Tibial artery (tissue), 4 donors: ENCODE data around the gene BOLL.
"Not testable (repeated sequence)": the region's sequence is repeated elsewhere in the genome, so short reads cannot be mapped to it uniquely, and the experiment has no call there.

Source experiments
- DNase-seq, 2 donors: peaks; one replicate each; pipeline ENCODE4 v3.0.0-alpha.2; 2019
- H3K27ac ChIP-seq, 2 donors: fragments of 200-600 bp; sonication (generic) in 1 of 2; 1 replicate in 1 of 2; 2 replicates in 1 of 2; pipeline ENCODE4 v1.5.1; 2018 to 2019; ENCODE audit warnings: mild to moderate bottlenecking in 1 of 2
- H3K27me3 ChIP-seq, 2 donors: fragments of 200-600 bp; sonication (generic) in 1 of 2; one replicate each; pipeline versions ENCODE4 v1.5.1 to v1.6.0; 2016 to 2019
- H3K36me3 ChIP-seq, 3 donors: fragments of 200-600 bp; sonication (generic) in 2 of 3; one replicate each; pipeline ENCODE4 v1.5.1; 2016 to 2019; ENCODE audit warnings: mild to moderate bottlenecking in 2 of 3
- H3K4me1 ChIP-seq, 4 donors: fragments of 200-600 bp; sonication (generic) in 2 of 4; 1 replicate in 3 of 4; 2 replicates in 1 of 4; pipeline ENCODE4 v1.5.1; 2016 to 2019
- H3K4me3 ChIP-seq, 2 donors: fragments of 200-600 bp; sonication (generic) in 1 of 2; 1 replicate in 1 of 2; 2 replicates in 1 of 2; pipeline ENCODE4 v1.5.1; 2018 to 2019; ENCODE audit warnings: mild to moderate bottlenecking in 2 of 2
- H3K9me3 ChIP-seq, 3 donors: fragments of 200-600 bp; sonication (generic) in 1 of 3; one replicate each; pipeline ENCODE4 v1.5.1; 2016 to 2019
- CTCF ChIP-seq, 2 experiments: fragments of 200-600 bp in 1 of 2; fragments of 450-650 bp in 1 of 2; IDR thresholded peaks; one replicate each; pipeline ENCODE4 v1.5.1; 2017 to 2019; ENCODE audit warnings: antibody characterized with exemption in 2 of 2, mild to moderate bottlenecking in 1 of 2, moderate library complexity in 1 of 2
- intact Hi-C: fragments of 100-400 bp; cut with DNase I; formaldehyde crosslinking; loops from one replicate; pipeline ENCODE4 v1.15.0; 2023; ENCODE audit warnings: low total_unique reads

BOLL gene

GRCh38 chr2:197760293-197760657, 24.8 kb downstream of the BOLL start:
- Histone ChIP-seq H3K27ac (no peak overlapping the region), H3K9me3 (peaks cover 0 to 18% (median 17%) of the 10 kb centered on the region in 3 donors), H3K27me3 (no peaks in the 10 kb centered on the region), H3K36me3 (no peaks in the 10 kb centered on the region), H3K4me3 (no peak overlapping the region), H3K4me1 (no peaks in the 10 kb centered on the region)
- no peak for TF ChIP-seq CTCF (IDR thresholded peaks at IDR 0.05)
- intact Hi-C loops: no loop called here
- DNase-seq: no peak

DNA sequence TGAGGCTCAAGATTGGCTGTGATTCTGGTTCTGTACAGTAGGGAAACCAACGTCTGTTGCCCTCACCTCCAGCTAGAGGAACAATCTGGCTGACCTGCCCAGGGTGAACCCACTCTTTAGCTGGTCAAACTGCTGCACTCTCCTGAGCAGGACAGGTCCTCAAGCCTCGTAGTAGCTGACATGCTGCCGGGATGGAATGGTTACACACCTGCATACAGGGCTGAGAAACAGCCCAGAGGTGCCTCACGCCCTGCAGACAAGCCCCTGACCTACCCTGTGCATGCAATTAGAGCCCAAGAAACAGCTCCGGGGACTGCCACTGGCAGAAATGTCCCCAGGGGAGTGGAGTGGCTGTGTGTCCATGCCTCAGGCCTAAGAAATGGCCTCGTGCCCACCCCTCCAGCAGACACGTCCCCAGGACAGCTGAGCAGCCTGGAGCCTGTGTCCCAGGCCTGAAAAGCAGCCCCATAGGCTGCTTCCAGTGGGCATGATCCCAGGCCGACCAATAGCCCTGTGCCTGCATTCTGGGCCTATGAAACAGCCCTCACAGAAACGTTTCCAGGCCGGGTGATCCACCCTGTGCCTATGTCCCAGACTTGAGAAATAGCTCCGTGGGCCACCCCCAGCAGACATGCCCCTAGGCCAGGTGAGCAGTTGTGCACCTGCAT, 25.4 kb downstream of the BOLL start:
- DNase-seq: no peak
- Histone ChIP-seq H3K27me3 (no peaks in the 10 kb centered on the region), H3K27ac (no peak overlapping the region), H3K4me1 (no peaks in the 10 kb centered on the region), H3K9me3 (peaks cover 0 to 18% (median 17%) of the 10 kb centered on the region in 3 donors), H3K4me3 (no peak overlapping the region), H3K36me3 (no peaks in the 10 kb centered on the region)
- intact Hi-C loops: no loop called here
- no peak for TF ChIP-seq CTCF (IDR thresholded peaks at IDR 0.05)

GRCh38 chr2:197759013-197759412, 26.1 kb downstream of the BOLL start:
- no peak for DNase-seq
- Histone ChIP-seq H3K27ac (no peak overlapping the region), H3K36me3 (no peaks in the 10 kb centered on the region), H3K4me1 (no peaks in the 10 kb centered on the region), H3K27me3 (no peaks in the 10 kb centered on the region), H3K4me3 (no peak overlapping the region), H3K9me3 (peaks cover 0 to 18% (median 17%) of the 10 kb centered on the region in 3 donors)
- TF ChIP-seq CTCF (IDR thresholded peaks at IDR 0.05): no peak
- intact Hi-C loops: no loop called here

GRCh38 chr2:197740200-197740599, 44.9 kb downstream of the BOLL start:
- H3K36me3 ChIP-seq: no peaks in the 10 kb centered on the region
- H3K27ac ChIP-seq: no peak overlapping the region
- no peak for DNase-seq
- H3K4me1 ChIP-seq: no peaks in the 10 kb centered on the region
- no peak overlapping the region for H3K4me3 ChIP-seq
- no peak for TF ChIP-seq CTCF (IDR thresholded peaks at IDR 0.05)
- intact Hi-C loops: no loop called here
- H3K27me3 ChIP-seq: no peaks in the 10 kb centered on the region
- no peaks in the 10 kb centered on the region for H3K9me3 ChIP-seq

GRCh38 chr2:197728555-197729544, 56.3 kb downstream of the BOLL start:
- DNase-seq, H3K9me3 ChIP-seq, H3K36me3 ChIP-seq, H3K27ac ChIP-seq, H3K4me1 ChIP-seq, H3K27me3 ChIP-seq, intact Hi-C loops, H3K4me3 ChIP-seq: not testable (repeated sequence)

DNA sequence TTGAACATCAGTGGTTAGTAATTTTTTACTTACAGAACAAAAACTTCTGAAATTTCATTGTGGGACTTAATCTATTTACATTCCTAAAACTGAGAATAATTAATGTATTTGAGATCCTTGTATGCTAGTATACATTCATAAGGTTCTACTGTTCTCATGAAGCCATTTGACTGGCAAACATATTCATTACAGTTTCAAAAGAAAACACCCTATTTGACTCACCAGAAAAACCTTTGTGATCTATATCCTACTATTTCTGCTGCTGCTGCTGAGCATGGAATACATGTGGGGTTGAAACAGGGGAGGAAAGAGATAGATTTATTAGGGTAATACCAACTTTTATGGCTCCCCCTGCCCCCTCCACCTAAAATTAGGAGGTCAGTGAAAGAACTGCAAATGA, 58.1 kb downstream of the BOLL start:
- intact Hi-C loops: no loop called here
- no peaks in the 10 kb centered on the region for H3K27me3 ChIP-seq
- DNase-seq: no peak
- H3K4me3 ChIP-seq: no peak overlapping the region
- TF ChIP-seq CTCF (IDR thresholded peaks at IDR 0.05): no peak
- H3K27ac ChIP-seq: no peak overlapping the region
- no peaks in the 10 kb centered on the region for H3K36me3 ChIP-seq
- no peaks in the 10 kb centered on the region for H3K9me3 ChIP-seq
- no peaks in the 10 kb centered on the region for H3K4me1 ChIP-seq
